CD4-positive, alpha-beta T cell (primary cell): Measurements from ENCODE around the gene LEP. TPM values are rescaled to one million over a fixed set of nuclear protein-coding genes. Genes with fewer than 3 reads are reported as not detected.

ENCODE experiments used
- ATAC-seq: fragments of 200-7000 bp; cut with Tn5 transposase; one replicate; pipeline ENCODE4 v1.10.0; 2022; ENCODE audit warnings: mild to moderate bottlenecking; ENCODE audit not compliant: poor library complexity
- CTCF ChIA-PET: fragments of 350-600 bp; sonication (Branson Sonifier 250); formaldehyde crosslinking; loops from one replicate; lab custom pipeline; 2021; ENCODE audit warnings: antibody characterized with exemption, inconsistent platforms; lab: Charles Lee
- POLR2A ChIA-PET: fragments of 350-600 bp; sonication (Branson Sonifier 250); formaldehyde crosslinking; loops from one replicate; lab custom pipeline; 2021; ENCODE audit warnings: antibody characterized with exemption, inconsistent platforms; lab: Charles Lee
- DNase-seq, 14 experiments: peaks; one replicate each; pipeline ENCODE4 v3.0.0-alpha.2; 2013 to 2020; ENCODE audit warnings: mixed read lengths in 2 of 14
- H3K27ac ChIP-seq, 2 donors: one replicate each; pipeline versions ENCODE4 v1.5.1 to v1.7.0; 2013; ENCODE audit warnings: low read length in 2 of 2, low read depth in 1 of 2, mild to moderate bottlenecking in 1 of 2
- H3K27me3 ChIP-seq, 2 experiments: 1 replicate in 1 of 2; 2 replicates in 1 of 2; pipeline versions ENCODE4 v1.6.1 to v1.7.0; 2013; ENCODE audit warnings: low read length in 2 of 2, control low read depth in 1 of 2, mild to moderate bottlenecking in 1 of 2, moderate library complexity in 1 of 2; ENCODE audit not compliant: insufficient read depth in 2 of 2, control insufficient read depth in 1 of 2
- H3K36me3 ChIP-seq: one replicate; pipeline ENCODE4 v1.6.1; 2013; ENCODE audit warnings: low read length, control low read depth; ENCODE audit not compliant: insufficient read depth
- H3K4me1 ChIP-seq: one replicate; pipeline ENCODE4 v1.6.1; 2013; ENCODE audit warnings: low read length, control low read depth; ENCODE audit not compliant: insufficient read depth
- H3K4me3 ChIP-seq: one replicate; pipeline ENCODE4 v1.5.1; 2013; ENCODE audit warnings: mild to moderate bottlenecking, low read length, moderate library complexity
- H3K9me3 ChIP-seq, 2 experiments: 1 replicate in 1 of 2; 2 replicates in 1 of 2; pipeline versions ENCODE4 v1.6.1 to v1.7.0; 2013; ENCODE audit warnings: low read length in 2 of 2, mild to moderate bottlenecking in 2 of 2, control low read depth in 1 of 2, moderate library complexity in 1 of 2; ENCODE audit not compliant: control insufficient read depth in 1 of 2, insufficient read depth in 1 of 2
- H3K27ac Mint-ChIP-seq: one replicate; pipeline ENCODE4 v1.8.0; 2020; ENCODE audit warnings: mixed read lengths
- H3K27me3 Mint-ChIP-seq: one replicate; pipeline ENCODE4 v1.8.0; 2021; ENCODE audit warnings: mixed read lengths
- H3K36me3 Mint-ChIP-seq: one replicate; pipeline ENCODE4 v1.8.0; 2021; ENCODE audit warnings: low read depth, mixed read lengths
- H3K4me1 Mint-ChIP-seq: one replicate; pipeline ENCODE4 v1.8.0; 2021; ENCODE audit warnings: low read depth, mixed read lengths
- H3K4me3 Mint-ChIP-seq: one replicate; pipeline ENCODE4 v1.8.0; 2020; ENCODE audit warnings: mild to moderate bottlenecking, mixed read lengths
- H3K9me3 Mint-ChIP-seq: one replicate; pipeline ENCODE4 v1.8.0; 2020; ENCODE audit warnings: mixed read lengths
- CTCF ChIP-seq: fragments of 200-600 bp; IDR thresholded peaks from one replicate; pipeline ENCODE4 v1.8.0; 2022; ENCODE audit warnings: antibody characterized with exemption, mild to moderate bottlenecking
- intact Hi-C, 2 experiments: fragments of 100-400 bp; cut with DNase I in 1 of 2; cut with micrococcal nuclease in 1 of 2; formaldehyde crosslinking; loops; one replicate each; pipeline versions ENCODE4 v1.15.1 to v1.9.0; 2023 to 2025; cut with DNase I, micrococcal nuclease
- total RNA-seq, 174 experiments: library from RNA in 2 of 174; stranded (reverse) in 2 of 174; gene quantifications; one replicate each; pipeline ENCODE4 v1.2.3 and lab custom pipeline; 2021 to 2026

LEP gene
- total RNA-seq, 2 experiments from 2014 or later: not detected

GRCh38 chr7:128299109-128299607 lies 58.1 kb downstream of the LEP start:
- Mint-ChIP-seq H3K27me3 (no peaks in the 10 kb centered on the region), H3K4me1 (no peaks in the 10 kb centered on the region), H3K4me3 (no peak overlapping the region), H3K9me3 (no peaks in the 10 kb centered on the region), H3K36me3 (peaks cover 37% of the 10 kb centered on the region), H3K27ac (no peak overlapping the region)
- Histone ChIP-seq H3K9me3 (no peaks in the 10 kb centered on the region), H3K27me3 (no peaks in the 10 kb centered on the region), H3K4me1 (no peaks in the 10 kb centered on the region), H3K36me3 (peaks cover under 1% of the 10 kb centered on the region), H3K4me3 (no peak overlapping the region), H3K27ac (no peak overlapping the region)
- no peak for TF ChIP-seq CTCF
- DNase-seq: no peak
- CTCF ChIA-PET: no interaction called here
- ATAC-seq: no peak
- intact Hi-C loops: no loop called here
- POLR2A ChIA-PET: no interaction called here

- Histone ChIP-seq H3K36me3 (peaks cover 28% of the 10 kb centered on the region), H3K27me3 (no peaks in the 10 kb centered on the region), H3K4me3 (no peak overlapping the region), H3K9me3 (no peaks in the 10 kb centered on the region), H3K4me1 (no peaks in the 10 kb centered on the region), H3K27ac (no peak overlapping the region)
- Mint-ChIP-seq H3K9me3 (no peaks in the 10 kb centered on the region), H3K27ac (no peak overlapping the region), H3K27me3 (no peaks in the 10 kb centered on the region), H3K4me3 (no peak overlapping the region), H3K36me3 (peaks cover 59% of the 10 kb centered on the region), H3K4me1 (no peaks in the 10 kb centered on the region)
- ChIA-PET POLR2A (no interaction called here), CTCF (no interaction called here)
- ATAC-seq (no peak), DNase-seq (no peak)
- TF ChIP-seq CTCF: no peak
- intact Hi-C loops: no loop called here
Observed at GRCh38 chr7:128302139-128302538, 61.1 kb downstream of the LEP start.

- TF ChIP-seq CTCF: no peak
- Mint-ChIP-seq H3K4me3 (no peak overlapping the region), H3K36me3 (peaks cover 68% of the 10 kb centered on the region), H3K27me3 (no peaks in the 10 kb centered on the region), H3K27ac (no peak overlapping the region), H3K4me1 (no peaks in the 10 kb centered on the region), H3K9me3 (no peaks in the 10 kb centered on the region)
- H3K4me1 ChIP-seq: no peaks in the 10 kb centered on the region
- peaks cover 37% of the 10 kb centered on the region for H3K36me3 ChIP-seq
- CTCF ChIA-PET: no interaction called here
- intact Hi-C loops: no loop called here
- POLR2A ChIA-PET: no interaction called here
- no peak for ATAC-seq
- DNase-seq: no peak
- H3K27ac ChIP-seq: no peak overlapping the region
- H3K9me3 ChIP-seq: no peaks in the 10 kb centered on the region
- no peak overlapping the region for H3K4me3 ChIP-seq
- H3K27me3 ChIP-seq: no peaks in the 10 kb centered on the region
Observed at GRCh38 chr7:128303133-128303532, 62.1 kb downstream of the LEP start.
